Stimulated activated CD4-positive, alpha-beta T cell treated with anti-CD3 and anti-CD28 coated beads, Interleukin-2, amount 100 ng/mL, for 24 hours (primary cell): ENCODE measurements around the gene LRRC28.

ENCODE experiments used
- DNase-seq, 2 donors: peaks; one replicate each; pipeline ENCODE4 v3.0.0-alpha.2; 2020

The LRRC28 gene

GRCh38 chr15:99438691-99439523 is 187.6 kb downstream of the LRRC28 start:
- peak in 1 of 2 donors; percentile 17 for DNase-seq

- no peak for DNase-seq
Observed at GRCh38 chr15:99439524-99439835, 188.2 kb downstream of the LRRC28 start.

- peak in 1 of 2 donors; percentile 14 for DNase-seq
Observed at GRCh38 chr15:99440029-99440428, 188.7 kb downstream of the LRRC28 start.
